ENCODE data around the gene RAD51D. TPM values are rescaled to one million over a fixed set of nuclear protein-coding genes. Genes with fewer than 3 reads are reported as not detected.
"Not testable (repeated sequence)": the region's sequence is repeated elsewhere in the genome, so short reads cannot be mapped to it uniquely, and the experiment has no call there.

The RAD51D gene

GRCh38 chr17:35046245-35046644 is 73.4 kb downstream of the RAD51D start:
- Histone ChIP-seq H4K91ac (ENCODE audit: low read depth, low read length, poor library complexity) (no peak overlapping the region), H3K9ac (ENCODE audit: low read depth, low read length, poor library complexity) (no peak overlapping the region), H2BK12ac (ENCODE audit: low read length) (no peak overlapping the region), H2BK15ac (ENCODE audit: low read length) (no peak overlapping the region), H2AK5ac (ENCODE audit: low read depth, low read length) (no peak overlapping the region), H3K18ac (ENCODE audit: low read length) (no peak overlapping the region), H4K8ac (ENCODE audit: low read depth, low read length) (no peak overlapping the region), H3K4ac (ENCODE audit: low read length) (no peak overlapping the region), H3K23ac (ENCODE audit: low read depth, low read length, poor library complexity) (no peak overlapping the region), H3K14ac (ENCODE audit: low read length) (no peak overlapping the region), H3K27ac (replicated peaks; ENCODE audit: low read length) (no peak overlapping the region), H3K27me3 (ENCODE audit: control insufficient read depth in 3 of 3, insufficient read depth in 3 of 3, low read depth in 1 of 3, low read length in 3 of 3) (no peaks in the 10 kb centered on the region), H3K9me3 (replicated peaks in 1 of 2; ENCODE audit: control insufficient read depth in 2 of 2, insufficient read depth in 1 of 2, low read depth in 1 of 2, low read length in 2 of 2) (no peaks in the 10 kb centered on the region), H3K79me1 (ENCODE audit: low read depth, low read length) (no peaks in the 10 kb centered on the region), H3K4me3 (ENCODE audit: low read length in 2 of 2) (no peak overlapping the region), H2BK5ac (ENCODE audit: low read length) (no peak overlapping the region), H2AFZ (ENCODE audit: low read length) (no peak overlapping the region), H3K4me2 (ENCODE audit: insufficient read depth, low read length, poor library complexity, severe bottlenecking) (no peak overlapping the region), H3K4me1 (ENCODE audit: control insufficient read depth in 2 of 2, insufficient read depth in 1 of 2, low read depth in 1 of 2, low read length in 2 of 2) (peaks cover 0 to 4% of the 10 kb centered on the region in 2 donors), H3K36me3 (replicated peaks in 1 of 2; ENCODE audit: control insufficient read depth in 2 of 2, insufficient read depth in 2 of 2, low read length in 2 of 2) (no peaks in the 10 kb centered on the region), H2BK120ac (ENCODE audit: low read depth, low read length) (no peak overlapping the region)
- DNase-seq (ENCODE audit: low spot score) = no peak
- no CpG with 5 or more reads among the region's 4 CpGs for WGBS, 2 donors (ENCODE audit: extremely low coverage in 2 of 2, insufficient read length in 2 of 2, insufficient replicate concordance in 1 of 2)

- H4K8ac ChIP-seq (ENCODE audit: low read depth, low read length); H3K27me3 ChIP-seq (ENCODE audit: control insufficient read depth in 3 of 3, insufficient read depth in 3 of 3, low read depth in 1 of 3, low read length in 3 of 3); H3K14ac ChIP-seq (ENCODE audit: low read length); H3K4ac ChIP-seq (ENCODE audit: low read length); H3K4me2 ChIP-seq (ENCODE audit: insufficient read depth, low read length, poor library complexity, severe bottlenecking); H3K9ac ChIP-seq (ENCODE audit: low read depth, low read length, poor library complexity); H3K27ac ChIP-seq (replicated peaks; ENCODE audit: low read length); H3K18ac ChIP-seq (ENCODE audit: low read length); H4K91ac ChIP-seq (ENCODE audit: low read depth, low read length, poor library complexity); H3K9me3 ChIP-seq (replicated peaks in 1 of 2; ENCODE audit: control insufficient read depth in 2 of 2, insufficient read depth in 1 of 2, low read depth in 1 of 2, low read length in 2 of 2); H2BK5ac ChIP-seq (ENCODE audit: low read length); H2BK15ac ChIP-seq (ENCODE audit: low read length); H3K36me3 ChIP-seq (replicated peaks in 1 of 2; ENCODE audit: control insufficient read depth in 2 of 2, insufficient read depth in 2 of 2, low read length in 2 of 2); H2BK12ac ChIP-seq (ENCODE audit: low read length); H2AK5ac ChIP-seq (ENCODE audit: low read depth, low read length); H3K4me3 ChIP-seq (ENCODE audit: low read length in 2 of 2); H3K4me1 ChIP-seq (ENCODE audit: control insufficient read depth in 2 of 2, insufficient read depth in 1 of 2, low read depth in 1 of 2, low read length in 2 of 2); H3K79me1 ChIP-seq (ENCODE audit: low read depth, low read length); H2BK120ac ChIP-seq (ENCODE audit: low read depth, low read length); DNase-seq (ENCODE audit: low spot score); H2AFZ ChIP-seq (ENCODE audit: low read length); H3K23ac ChIP-seq (ENCODE audit: low read depth, low read length, poor library complexity): not testable (repeated sequence)
- WGBS, 2 donors (ENCODE audit: extremely low coverage in 2 of 2, insufficient read length in 2 of 2, insufficient replicate concordance in 1 of 2) = no CpG with 5 or more reads among the region's 13 CpGs
Measured at GRCh38 chr17:35045458-35045979, 74.1 kb downstream of the RAD51D start.

GRCh38 chr17:35044181-35044580 is 75.5 kb downstream of the RAD51D start:
- Histone ChIP-seq H3K4me1 (ENCODE audit: control insufficient read depth in 2 of 2, insufficient read depth in 1 of 2, low read depth in 1 of 2, low read length in 2 of 2) (peaks cover 0 to 4% of the 10 kb centered on the region in 2 donors), H3K4me2 (ENCODE audit: insufficient read depth, low read length, poor library complexity, severe bottlenecking) (no peak overlapping the region), H3K18ac (ENCODE audit: low read length) (no peak overlapping the region), H2BK5ac (ENCODE audit: low read length) (no peak overlapping the region), H3K4me3 (ENCODE audit: low read length in 2 of 2) (no peak overlapping the region), H3K9me3 (replicated peaks in 1 of 2; ENCODE audit: control insufficient read depth in 2 of 2, insufficient read depth in 1 of 2, low read depth in 1 of 2, low read length in 2 of 2) (no peaks in the 10 kb centered on the region), H3K14ac (ENCODE audit: low read length) (no peak overlapping the region), H2BK12ac (ENCODE audit: low read length) (no peak overlapping the region), H2BK120ac (ENCODE audit: low read depth, low read length) (no peak overlapping the region), H2AFZ (ENCODE audit: low read length) (no peak overlapping the region), H3K79me1 (ENCODE audit: low read depth, low read length) (no peaks in the 10 kb centered on the region), H3K4ac (ENCODE audit: low read length) (no peak overlapping the region), H3K23ac (ENCODE audit: low read depth, low read length, poor library complexity) (no peak overlapping the region), H4K91ac (ENCODE audit: low read depth, low read length, poor library complexity) (no peak overlapping the region), H3K27me3 (ENCODE audit: control insufficient read depth in 3 of 3, insufficient read depth in 3 of 3, low read depth in 1 of 3, low read length in 3 of 3) (no peaks in the 10 kb centered on the region), H2AK5ac (ENCODE audit: low read depth, low read length) (no peak overlapping the region), H2BK15ac (ENCODE audit: low read length) (no peak overlapping the region), H3K9ac (ENCODE audit: low read depth, low read length, poor library complexity) (no peak overlapping the region), H3K36me3 (replicated peaks in 1 of 2; ENCODE audit: control insufficient read depth in 2 of 2, insufficient read depth in 2 of 2, low read length in 2 of 2) (no peaks in the 10 kb centered on the region), H3K27ac (replicated peaks; ENCODE audit: low read length) (no peak overlapping the region), H4K8ac (ENCODE audit: low read depth, low read length) (no peak overlapping the region)
- no CpG with 5 or more reads among the region's 8 CpGs for WGBS, 2 donors (ENCODE audit: extremely low coverage in 2 of 2, insufficient read length in 2 of 2, insufficient replicate concordance in 1 of 2)
- no peak for DNase-seq (ENCODE audit: low spot score)

Small RNA genes within 50 kb of the gene (small RNA-seq; reads per million reads assigned to genes)
- gene AC004223.1 (ENCODE audit: insufficient read depth) (not detected), gene RNU6-840P (ENCODE audit: insufficient read depth) (not detected)

All from neuronal stem cell (in vitro differentiated cells).